Measurements from ENCODE around the gene CLBA1.

- TF ChIP-seq EZH2 (IDR thresholded peaks at IDR 0.05; ENCODE audit: insufficient read depth, poor library complexity, severe bottlenecking) (no peak), EZH2phosphoT487 (IDR thresholded peaks at IDR 0.05; ENCODE audit: insufficient read depth, low read depth) (no peak)
Measured at GRCh38 chr14:105026033-105026785, 40.6 kb downstream of the CLBA1 start.

Data from GM23248 (cell line).